Gastrocnemius medialis (tissue), 4 donors: ENCODE results near the gene ATPAF2. TPM values are rescaled to one million over a fixed set of nuclear protein-coding genes. Genes with fewer than 3 reads are reported as not detected.

Experiments
- ATAC-seq, 2 donors: fragments of 150-250 bp; one replicate each; pipeline ENCODE4 v1.9.1; 2016
- DNase-seq, 2 donors: peaks; one replicate each; pipeline ENCODE4 v3.0.0-alpha.2; 2019
- H3K27ac ChIP-seq, 4 donors: fragments of 200-600 bp; sonication (generic); 1 replicate in 1 of 4; 2 replicates in 3 of 4; pipeline ENCODE4 v1.5.1; 2016 to 2018; ENCODE audit warnings: mild to moderate bottlenecking in 2 of 4, moderate library complexity in 1 of 4
- H3K27me3 ChIP-seq, 3 donors: fragments of 200-600 bp; sonication (generic) in 2 of 3; 1 replicate in 1 of 3; 2 replicates in 2 of 3; pipeline versions ENCODE4 v1.5.1 to v1.6.0; 2016 to 2019; ENCODE audit warnings: mild to moderate bottlenecking in 1 of 3, moderate library complexity in 1 of 3
- H3K36me3 ChIP-seq, 2 donors: fragments of 200-600 bp; sonication (generic) in 1 of 2; one replicate each; pipeline ENCODE4 v1.5.1; 2017 to 2018
- H3K4me1 ChIP-seq, 2 donors: fragments of 200-600 bp; sonication (generic) in 1 of 2; one replicate each; pipeline ENCODE4 v1.5.1; 2016 to 2017; ENCODE audit warnings: mild to moderate bottlenecking in 2 of 2
- H3K4me3 ChIP-seq, 4 donors: fragments of 200-600 bp; sonication (generic) in 3 of 4; 1 replicate in 1 of 4; 2 replicates in 3 of 4; pipeline ENCODE4 v1.5.1; 2016 to 2019; ENCODE audit warnings: mild to moderate bottlenecking in 2 of 4
- H3K9me3 ChIP-seq, 3 donors: fragments of 200-600 bp; sonication (generic) in 2 of 3; 1 replicate in 1 of 3; 2 replicates in 2 of 3; pipeline ENCODE4 v1.5.1; 2016 to 2019
- POLR2A ChIP-seq, 2 donors: fragments of 450-650 bp; IDR thresholded peaks; one replicate each; pipeline ENCODE4 v1.6.1; 2017; ENCODE audit warnings: antibody characterized with exemption in 2 of 2, mild to moderate bottlenecking in 2 of 2, moderate library complexity in 2 of 2
- in situ Hi-C, 4 donors: fragments of 200-750 bp; cut with MboI; loops; one replicate each; pipeline versions ENCODE4 v1.15.0 to v1.8.0; 2017; ENCODE audit warnings: low sequenced_read_pairs in 4 of 4
- intact Hi-C: fragments of 100-400 bp; cut with DNase I; formaldehyde crosslinking; loops from one replicate; pipeline ENCODE4 v1.15.1; 2023; ENCODE audit warnings: low total_unique reads
- total RNA-seq, 4 donors: library from RNA; depleted of rRNA; stranded (reverse); fragments of >200 nt; gene quantifications; one replicate each; pipeline versions ENCODE4 v1.1.0 to v1.2.3, GENCODE V29; 2016
- TF ChIP-seq, protein P1 (sequence below), 5 experiments: fragments of 450-650 bp in 3 of 5; fragments of 200-600 bp in 2 of 5; sonication (generic) in 2 of 5; IDR thresholded peaks in 4 of 5; conservative IDR thresholded peaks in 1 of 5; 1 replicate in 4 of 5; 2 replicates in 1 of 5; pipeline ENCODE4 v1.5.1; 2016 to 2019; ENCODE audit warnings: antibody characterized with exemption in 5 of 5, mild to moderate bottlenecking in 3 of 5, moderate library complexity in 3 of 5

Gene ATPAF2
- total RNA-seq, 4 donors from 2014 or later: 12.6 to 19.9 (median 16.2) TPM

DNA sequence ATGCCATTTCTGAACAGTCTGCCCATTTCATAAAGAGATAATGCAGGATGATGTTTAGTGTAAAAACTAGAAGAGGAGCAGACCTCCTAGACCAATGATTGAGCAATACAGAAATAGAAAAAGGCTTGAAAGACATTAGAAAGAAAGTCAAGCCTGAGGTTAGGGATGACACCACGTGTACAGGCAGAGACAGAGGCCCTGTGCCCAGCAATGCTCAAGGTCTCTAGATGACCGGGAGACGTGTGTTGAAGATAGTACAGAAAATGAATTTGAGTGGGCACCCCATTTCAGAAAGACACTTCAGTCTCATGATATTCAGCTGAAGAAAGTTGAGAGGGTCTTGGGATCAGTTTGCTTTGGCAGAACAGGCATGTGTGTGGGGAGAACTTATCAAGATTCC is 5.6 kb upstream of the ATPAF2 start:
- H3K36me3 ChIP-seq: peaks cover 3 to 26% of the 10 kb centered on the region in 2 donors
- intact Hi-C loops: no loop called here
- ATAC-seq (no peak), DNase-seq (no peak)
- no peak overlapping the region for H3K27ac ChIP-seq
- in situ Hi-C loops: loop anchor here (25.0 kb wide), 2 partner anchors 107 to 157 kb away; no protein-coding TSS in a partner anchor
- no peak for TF ChIP-seq POLR2A (IDR thresholded peaks at IDR 0.05)
- TF ChIP-seq, protein P1, sequence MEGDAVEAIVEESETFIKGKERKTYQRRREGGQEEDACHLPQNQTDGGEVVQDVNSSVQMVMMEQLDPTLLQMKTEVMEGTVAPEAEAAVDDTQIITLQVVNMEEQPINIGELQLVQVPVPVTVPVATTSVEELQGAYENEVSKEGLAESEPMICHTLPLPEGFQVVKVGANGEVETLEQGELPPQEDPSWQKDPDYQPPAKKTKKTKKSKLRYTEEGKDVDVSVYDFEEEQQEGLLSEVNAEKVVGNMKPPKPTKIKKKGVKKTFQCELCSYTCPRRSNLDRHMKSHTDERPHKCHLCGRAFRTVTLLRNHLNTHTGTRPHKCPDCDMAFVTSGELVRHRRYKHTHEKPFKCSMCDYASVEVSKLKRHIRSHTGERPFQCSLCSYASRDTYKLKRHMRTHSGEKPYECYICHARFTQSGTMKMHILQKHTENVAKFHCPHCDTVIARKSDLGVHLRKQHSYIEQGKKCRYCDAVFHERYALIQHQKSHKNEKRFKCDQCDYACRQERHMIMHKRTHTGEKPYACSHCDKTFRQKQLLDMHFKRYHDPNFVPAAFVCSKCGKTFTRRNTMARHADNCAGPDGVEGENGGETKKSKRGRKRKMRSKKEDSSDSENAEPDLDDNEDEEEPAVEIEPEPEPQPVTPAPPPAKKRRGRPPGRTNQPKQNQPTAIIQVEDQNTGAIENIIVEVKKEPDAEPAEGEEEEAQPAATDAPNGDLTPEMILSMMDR (IDR thresholded peaks at IDR 0.05 in 4 of 5, conservative IDR thresholded peaks at IDR 0.05 in 1 of 5): no peak
- H3K9me3 ChIP-seq: no peaks in the 10 kb centered on the region
- peaks cover 25 to 28% of the 10 kb centered on the region in 2 donors for H3K4me1 ChIP-seq
- H3K4me3 ChIP-seq: no peak overlapping the region
- H3K27me3 ChIP-seq: no peaks in the 10 kb centered on the region

DNA sequence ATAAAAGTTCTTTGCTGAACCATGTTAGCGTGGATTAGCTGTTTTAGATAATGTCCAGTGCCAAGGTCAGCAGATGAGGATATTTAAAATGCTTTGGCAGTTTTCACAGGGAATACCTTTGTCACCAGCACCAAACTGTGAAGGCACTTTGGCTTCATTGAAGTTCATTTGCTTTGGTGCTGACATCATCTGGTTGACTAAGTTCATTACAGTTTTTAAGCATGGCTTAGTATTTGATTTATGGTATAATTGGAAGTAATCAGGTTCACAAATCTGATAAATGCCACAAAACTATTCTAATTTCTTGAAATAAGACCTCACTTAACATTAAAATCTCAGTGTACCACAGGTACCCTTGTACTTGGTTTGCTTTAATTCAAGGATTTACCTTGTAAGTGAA is 4.5 kb upstream of the ATPAF2 start:
- DNase-seq: no peak
- no peak overlapping the region for H3K27ac ChIP-seq
- H3K4me3 ChIP-seq: no peak overlapping the region
- no peaks in the 10 kb centered on the region for H3K9me3 ChIP-seq
- no peaks in the 10 kb centered on the region for H3K27me3 ChIP-seq
- intact Hi-C loops (no loop called here), in situ Hi-C loops (loop anchor here (25.0 kb wide), 2 partner anchors 106 to 156 kb away; no protein-coding TSS in a partner anchor)
- peaks cover 3 to 26% of the 10 kb centered on the region in 2 donors for H3K36me3 ChIP-seq
- no peak for TF ChIP-seq POLR2A (IDR thresholded peaks at IDR 0.05)
- TF ChIP-seq, protein P1 (IDR thresholded peaks at IDR 0.05 in 4 of 5, conservative IDR thresholded peaks at IDR 0.05 in 1 of 5): no peak
- peaks cover 26 to 30% of the 10 kb centered on the region in 2 donors for H3K4me1 ChIP-seq
- ATAC-seq: no peak

DNA sequence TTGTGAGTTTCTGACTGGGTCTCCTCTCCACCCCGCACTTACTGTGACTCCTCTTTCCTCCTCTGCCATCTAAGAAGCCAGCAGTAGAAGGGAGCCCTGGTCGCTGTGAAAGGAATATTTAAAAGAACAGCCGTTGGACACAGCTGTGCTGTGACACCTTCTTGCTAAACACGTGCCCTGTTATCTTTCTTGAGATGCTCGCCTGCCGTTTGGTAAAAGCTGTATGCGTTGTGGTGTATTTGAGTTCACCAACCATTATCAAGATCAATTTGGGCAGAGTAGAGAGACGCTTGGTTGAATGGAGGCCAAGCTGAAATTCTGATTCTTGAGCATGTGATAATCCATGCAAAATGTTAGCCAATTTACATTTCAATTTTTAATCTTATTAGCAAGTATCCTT is 4.0 kb upstream of the ATPAF2 start:
- ATAC-seq (no peak), DNase-seq (no peak)
- H3K9me3 ChIP-seq: no peaks in the 10 kb centered on the region
- H3K4me3 ChIP-seq: no peak overlapping the region
- no peaks in the 10 kb centered on the region for H3K27me3 ChIP-seq
- peaks cover 3 to 26% of the 10 kb centered on the region in 2 donors for H3K36me3 ChIP-seq
- H3K27ac ChIP-seq: peak overlapping the region in 1 of 4 donors; percentile 87
- intact Hi-C loops: no loop called here
- H3K4me1 ChIP-seq: peaks cover 31 to 35% of the 10 kb centered on the region in 2 donors
- in situ Hi-C loops: loop anchor here (25.0 kb wide), 2 partner anchors 106 to 156 kb away; no protein-coding TSS in a partner anchor
- no peak for TF ChIP-seq POLR2A (IDR thresholded peaks at IDR 0.05)
- TF ChIP-seq, protein P1 (IDR thresholded peaks at IDR 0.05 in 4 of 5, conservative IDR thresholded peaks at IDR 0.05 in 1 of 5): no peak

DNA sequence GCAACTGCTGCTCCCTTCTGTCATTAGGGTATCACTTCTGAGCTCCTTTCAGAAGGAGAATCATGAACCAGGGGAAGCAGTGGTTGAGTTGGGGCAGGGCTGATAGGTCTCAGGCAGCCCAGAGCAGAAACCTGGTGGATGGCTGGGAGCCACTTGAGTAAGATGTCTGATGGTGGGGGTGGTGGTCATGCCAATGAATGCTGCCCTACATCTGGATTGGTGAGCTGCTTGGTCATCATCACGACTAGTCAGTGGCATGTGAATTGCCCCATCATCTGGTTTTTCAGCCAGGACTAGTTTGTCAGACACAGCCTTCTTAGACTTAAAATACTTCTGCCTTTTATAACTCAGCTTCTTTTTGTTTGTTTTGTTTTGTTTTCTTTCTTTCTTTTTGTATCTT is 2.8 kb upstream of the ATPAF2 start:
- H3K27ac ChIP-seq: peak overlapping the region; percentile 87 to 94 (median 92)
- H3K27me3 ChIP-seq: no peaks in the 10 kb centered on the region
- peaks cover 34 to 45% of the 10 kb centered on the region in 2 donors for H3K4me1 ChIP-seq
- in situ Hi-C loops: loop anchor here (25.0 kb wide), 2 partner anchors 104 to 154 kb away; no protein-coding TSS in a partner anchor
- DNase-seq (peak in 1 of 2 donors; percentile 30), ATAC-seq (peak in 1 of 2 donors; percentile 9)
- intact Hi-C loops: no loop called here
- H3K9me3 ChIP-seq: no peaks in the 10 kb centered on the region
- peak; percentile 13 to 44 for TF ChIP-seq POLR2A (IDR thresholded peaks at IDR 0.05)
- TF ChIP-seq, protein P1 (IDR thresholded peaks at IDR 0.05 in 4 of 5, conservative IDR thresholded peaks at IDR 0.05 in 1 of 5): no peak
- H3K36me3 ChIP-seq: peaks cover 0 to 17% of the 10 kb centered on the region in 2 donors
- H3K4me3 ChIP-seq: peak overlapping the region in 1 of 4 donors; percentile 89
